Measurements from ENCODE around the gene ITFG2.
"Not testable (repeated sequence)": the region's sequence is repeated elsewhere in the genome, so short reads cannot be mapped to it uniquely, and the experiment has no call there.

Gene ITFG2

GRCh38 chr12:2769866-2770533, 42.5 kb upstream of the ITFG2 start:
- TF ChIP-seq CTCF (IDR thresholded peaks at IDR 0.05; ENCODE audit: low read depth, low read length), result no peak
- peaks cover 6% of the 10 kb centered on the region; the same call in 1 of the 2 replicates for H3K27me3 ChIP-seq

GRCh38 chr12:2770544-2770943, 41.9 kb upstream of the ITFG2 start:
- not testable (repeated sequence) for DNase-seq; H3K9me3 ChIP-seq; H3K27me3 ChIP-seq; H3K4me3 ChIP-seq (ENCODE audit: low read depth, low read length); H3K36me3 ChIP-seq; H3K4me1 ChIP-seq

More at GRCh38 chr12:2769866-2770533, 42.5 kb upstream of the ITFG2 start:
- DNase-seq, result no peak
- H3K4me3 ChIP-seq (ENCODE audit: low read depth, low read length), result no peak overlapping the region
- H3K9me3 ChIP-seq, result no peaks in the 10 kb centered on the region
- no peaks in the 10 kb centered on the region for H3K4me1 ChIP-seq
- no peaks in the 10 kb centered on the region for H3K36me3 ChIP-seq

- DNase-seq, result no peak
- Histone ChIP-seq H3K4me3 (ENCODE audit: low read depth, low read length) (no peak overlapping the region), H3K9me3 (no peaks in the 10 kb centered on the region), H3K27me3 (no peaks in the 10 kb centered on the region; the same call in 1 of the 2 replicates), H3K36me3 (no peaks in the 10 kb centered on the region), H3K4me1 (no peaks in the 10 kb centered on the region)
- no peak for TF ChIP-seq CTCF (IDR thresholded peaks at IDR 0.05; ENCODE audit: low read depth, low read length)
Observed at GRCh38 chr12:2772370-2772769, 40.1 kb upstream of the ITFG2 start.

GRCh38 chr12:2773199-2773875, 39.1 kb upstream of the ITFG2 start:
- no peaks in the 10 kb centered on the region for H3K4me1 ChIP-seq
- H3K4me3 ChIP-seq (ENCODE audit: low read depth, low read length), result no peak overlapping the region
- no peaks in the 10 kb centered on the region; the same call in none of the 2 replicates for H3K27me3 ChIP-seq
- H3K36me3 ChIP-seq, result no peaks in the 10 kb centered on the region
- H3K9me3 ChIP-seq, result no peaks in the 10 kb centered on the region
- DNase-seq, result no peak
- no peak for TF ChIP-seq CTCF (IDR thresholded peaks at IDR 0.05; ENCODE audit: low read depth, low read length)

- Histone ChIP-seq H3K27me3 (peaks cover 7% of the 10 kb centered on the region), H3K4me3 (ENCODE audit: low read depth, low read length) (no peak overlapping the region), H3K36me3 (no peaks in the 10 kb centered on the region), H3K4me1 (no peaks in the 10 kb centered on the region), H3K9me3 (no peaks in the 10 kb centered on the region)
- TF ChIP-seq CTCF (IDR thresholded peaks at IDR 0.05; ENCODE audit: low read depth, low read length), result no peak
- no peak for DNase-seq
Observed at GRCh38 chr12:2775431-2775830, 37.0 kb upstream of the ITFG2 start.

- TF ChIP-seq CTCF (IDR thresholded peaks at IDR 0.05; ENCODE audit: low read depth, low read length), result no peak
- Histone ChIP-seq H3K27me3 (peaks cover 7% of the 10 kb centered on the region), H3K4me1 (no peaks in the 10 kb centered on the region), H3K36me3 (no peaks in the 10 kb centered on the region), H3K4me3 (ENCODE audit: low read depth, low read length) (no peak overlapping the region), H3K9me3 (no peaks in the 10 kb centered on the region)
- DNase-seq, result no peak
Observed at GRCh38 chr12:2776129-2776806, 36.2 kb upstream of the ITFG2 start.
